MM.1S (cell line): Measurements from ENCODE around the gene VSIG10L2.
A peak's percentile ranks its signal among the peaks of the same experiment; 100 is the strongest.
"Not testable (repeated sequence)": the region's sequence is repeated elsewhere in the genome, so short reads cannot be mapped to it uniquely, and the experiment has no call there.

Experiments used
- DNase-seq: peaks from one replicate; pipeline ENCODE4 v3.0.0-alpha.2; 2015
- H2AFZ ChIP-seq: fragments of 300-600 bp; sonication (generic); 2 replicates; pipeline ENCODE4 v1.6.0; 2016; ENCODE audit warnings: antibody characterized with exemption, low read length
- H3F3A ChIP-seq: fragments of 300-600 bp; sonication (generic); 2 replicates; pipeline ENCODE4 v1.6.1; 2016; ENCODE audit warnings: mild to moderate bottlenecking, antibody characterized with exemption, low read length, moderate library complexity, mixed read lengths; ENCODE audit not compliant: insufficient read depth
- H3K27ac ChIP-seq: fragments of 300-600 bp; sonication (generic); 2 replicates; pipeline ENCODE4 v1.5.1; 2016; ENCODE audit warnings: mild to moderate bottlenecking, low read length
- H3K27me3 ChIP-seq: fragments of 300-600 bp; sonication (generic); replicated peaks from 2 replicates; pipeline ENCODE4 v1.6.0; 2016; ENCODE audit warnings: low read length; ENCODE audit not compliant: insufficient read depth
- H3K36me3 ChIP-seq: fragments of 300-600 bp; sonication (generic); replicated peaks from 2 replicates; pipeline ENCODE4 v1.6.1; 2016; ENCODE audit warnings: mild to moderate bottlenecking, low read length, mixed read lengths; ENCODE audit not compliant: insufficient read depth
- H3K4me1 ChIP-seq: fragments of 300-600 bp; sonication (generic); 2 replicates; pipeline ENCODE4 v1.6.1; 2016; ENCODE audit warnings: low read length, mixed read lengths
- H3K4me2 ChIP-seq: fragments of 300-600 bp; sonication (generic); 2 replicates; pipeline ENCODE4 v1.6.0; 2016; ENCODE audit warnings: low read depth, low read length
- H3K4me3 ChIP-seq: fragments of 300-600 bp; sonication (generic); 2 replicates; pipeline ENCODE4 v1.5.1; 2016; ENCODE audit warnings: low read length, mixed read lengths
- H3K79me2 ChIP-seq: fragments of 300-600 bp; sonication (generic); 2 replicates; pipeline ENCODE4 v1.6.1; 2016; ENCODE audit warnings: mixed run types, low read length, mixed read lengths
- H3K9ac ChIP-seq: fragments of 300-600 bp; sonication (generic); 2 replicates; pipeline ENCODE4 v1.6.1; 2016; ENCODE audit warnings: low read length, mixed read lengths
- H3K9me2 ChIP-seq: fragments of 300-600 bp; sonication (generic); replicated peaks from 2 replicates; pipeline ENCODE4 v1.6.1; 2016; ENCODE audit warnings: mild to moderate bottlenecking, low read length, mixed read lengths; ENCODE audit not compliant: insufficient read depth
- H3K9me3 ChIP-seq: fragments of 300-600 bp; sonication (generic); replicated peaks from 2 replicates; pipeline ENCODE4 v1.6.1; 2016; ENCODE audit warnings: mild to moderate bottlenecking, low read length, mixed read lengths; ENCODE audit not compliant: insufficient read depth
- H4K20me1 ChIP-seq: fragments of 300-600 bp; sonication (generic); 2 replicates; pipeline ENCODE4 v1.6.1; 2016; ENCODE audit warnings: mild to moderate bottlenecking, low read length, moderate library complexity, mixed read lengths; ENCODE audit not compliant: insufficient read depth
- EZH2 ChIP-seq: fragments of 300-600 bp; sonication (generic); optimal IDR thresholded peaks from 2 replicates; pipeline ENCODE3; 2017; ENCODE audit warnings: low read depth, mild to moderate bottlenecking, antibody characterized with exemption, low read length, mixed read lengths
- EZH2phosphoT487 ChIP-seq: fragments of 300-600 bp; sonication (generic); IDR thresholded peaks from 2 replicates; pipeline ENCODE4 v1.6.1; 2018; ENCODE audit warnings: antibody characterized with exemption, low read length
- TF ChIP-seq, protein P1 (sequence below): fragments of 300-600 bp; sonication (generic); IDR thresholded peaks from 2 replicates; pipeline ENCODE4 v1.5.1; 2016; ENCODE audit warnings: antibody characterized with exemption, low read length, mixed read lengths

VSIG10L2 gene

DNA sequence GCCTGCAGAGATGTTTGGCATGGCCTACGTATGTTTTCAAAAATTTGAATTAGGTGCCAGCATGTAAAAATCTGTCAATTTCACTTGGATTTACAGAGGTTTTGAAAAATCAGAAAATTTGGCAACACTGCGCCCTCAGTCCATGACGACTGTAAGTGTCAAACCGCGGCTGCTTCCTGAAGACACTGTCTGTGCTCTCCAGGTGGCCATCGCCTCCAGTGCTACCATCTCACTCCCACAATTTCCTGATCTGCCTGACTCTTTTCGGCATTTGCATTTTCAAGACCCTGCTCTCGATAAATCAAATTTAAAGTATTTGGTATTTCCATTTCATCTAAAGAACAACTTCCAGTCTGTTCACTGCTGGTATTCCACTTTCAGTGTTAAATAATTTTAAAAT lies 34.6 kb downstream of the VSIG10L2 start:
- H3K36me3 ChIP-seq, result peaks cover 4% of the 10 kb centered on the region; the same call in 1 of the 2 replicates
- H3K27ac ChIP-seq, result peak overlapping the region; percentile 84; the same call in 1 of the 2 replicates
- no peaks in the 10 kb centered on the region for H3K9me2 ChIP-seq
- H3K4me1 ChIP-seq, result peaks cover 31% of the 10 kb centered on the region
- peaks cover 24% of the 10 kb centered on the region for H3F3A ChIP-seq
- H3K9me3 ChIP-seq, result no peaks in the 10 kb centered on the region
- DNase-seq, result no peak
- no peaks in the 10 kb centered on the region for H3K79me2 ChIP-seq
- no peak overlapping the region for H3K4me3 ChIP-seq
- TF ChIP-seq EZH2, result no peak
- no peak for TF ChIP-seq EZH2phosphoT487
- H3K4me2 ChIP-seq, result no peak overlapping the region
- no peak overlapping the region for H3K9ac ChIP-seq
- H4K20me1 ChIP-seq, result no peaks in the 10 kb centered on the region
- no peaks in the 10 kb centered on the region for H3K27me3 ChIP-seq
- H2AFZ ChIP-seq, result no peak overlapping the region

DNA sequence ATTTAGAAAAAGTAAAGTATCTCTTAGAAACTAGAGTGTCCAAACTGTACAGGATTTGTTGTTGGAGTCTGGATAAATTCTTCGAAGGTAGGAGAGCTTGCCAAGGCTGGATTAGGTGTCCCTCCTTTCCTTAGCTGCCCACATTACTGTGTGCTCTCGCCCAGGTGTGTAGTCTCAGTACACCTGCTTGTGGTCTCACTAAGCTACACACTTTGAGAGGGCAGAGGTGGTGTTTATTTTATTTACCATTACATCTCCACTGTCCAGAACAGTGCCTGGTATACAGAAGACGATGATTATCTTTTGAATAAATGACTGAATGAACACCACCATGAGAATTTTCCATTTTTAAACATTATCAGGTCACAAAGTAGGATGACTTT lies 36.5 kb downstream of the VSIG10L2 start:
- Histone ChIP-seq H4K20me1 (no peaks in the 10 kb centered on the region), H3K4me3 (no peak overlapping the region; the same call in 1 of the 2 replicates), H3K36me3 (peaks cover 4% of the 10 kb centered on the region; the same call in 1 of the 2 replicates), H3K4me2 (peak overlapping the region; percentile 40; the same call in 1 of the 2 replicates), H3K9me3 (no peaks in the 10 kb centered on the region), H3K9ac (peak overlapping the region; percentile 32), H3K79me2 (no peaks in the 10 kb centered on the region), H3K4me1 (peaks cover 31% of the 10 kb centered on the region), H2AFZ (0 out of 2 replicates have a peak overlapping the region, but pooled peaks have one; percentile 11), H3K27ac (peak overlapping the region; percentile 84), H3K9me2 (no peaks in the 10 kb centered on the region), H3F3A (peaks cover 24% of the 10 kb centered on the region), H3K27me3 (no peaks in the 10 kb centered on the region)
- TF ChIP-seq EZH2phosphoT487, result no peak
- TF ChIP-seq, protein P1, sequence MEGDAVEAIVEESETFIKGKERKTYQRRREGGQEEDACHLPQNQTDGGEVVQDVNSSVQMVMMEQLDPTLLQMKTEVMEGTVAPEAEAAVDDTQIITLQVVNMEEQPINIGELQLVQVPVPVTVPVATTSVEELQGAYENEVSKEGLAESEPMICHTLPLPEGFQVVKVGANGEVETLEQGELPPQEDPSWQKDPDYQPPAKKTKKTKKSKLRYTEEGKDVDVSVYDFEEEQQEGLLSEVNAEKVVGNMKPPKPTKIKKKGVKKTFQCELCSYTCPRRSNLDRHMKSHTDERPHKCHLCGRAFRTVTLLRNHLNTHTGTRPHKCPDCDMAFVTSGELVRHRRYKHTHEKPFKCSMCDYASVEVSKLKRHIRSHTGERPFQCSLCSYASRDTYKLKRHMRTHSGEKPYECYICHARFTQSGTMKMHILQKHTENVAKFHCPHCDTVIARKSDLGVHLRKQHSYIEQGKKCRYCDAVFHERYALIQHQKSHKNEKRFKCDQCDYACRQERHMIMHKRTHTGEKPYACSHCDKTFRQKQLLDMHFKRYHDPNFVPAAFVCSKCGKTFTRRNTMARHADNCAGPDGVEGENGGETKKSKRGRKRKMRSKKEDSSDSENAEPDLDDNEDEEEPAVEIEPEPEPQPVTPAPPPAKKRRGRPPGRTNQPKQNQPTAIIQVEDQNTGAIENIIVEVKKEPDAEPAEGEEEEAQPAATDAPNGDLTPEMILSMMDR, result no peak
- no peak for TF ChIP-seq EZH2
- peak; percentile 72 for DNase-seq

DNA sequence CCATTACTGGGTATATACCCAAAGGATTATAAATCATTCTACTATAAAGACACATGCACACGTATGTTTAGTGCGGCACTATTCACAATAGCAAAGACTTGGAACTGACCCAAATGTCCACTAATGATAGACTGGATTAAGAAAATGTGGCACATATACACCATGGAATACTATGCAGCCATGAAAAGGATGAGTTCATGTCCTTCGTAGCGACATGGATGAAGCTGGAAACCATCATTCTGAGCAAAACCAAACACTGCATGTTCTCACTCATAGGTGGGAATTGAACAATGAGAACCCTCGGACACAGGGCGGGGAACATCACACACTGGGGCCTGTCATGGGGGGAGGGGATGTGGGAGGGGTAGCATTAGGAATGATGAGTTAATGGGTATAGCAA lies 40.1 kb downstream of the VSIG10L2 start:
- H3K36me3 ChIP-seq, H3K4me3 ChIP-seq, H4K20me1 ChIP-seq, H3K9me3 ChIP-seq, H3K4me2 ChIP-seq, DNase-seq, H3K9ac ChIP-seq, H3K27me3 ChIP-seq, H3K9me2 ChIP-seq, H3K79me2 ChIP-seq, H2AFZ ChIP-seq, H3K27ac ChIP-seq: not testable (repeated sequence)
- peaks cover 21% of the 10 kb centered on the region for H3F3A ChIP-seq
- H3K4me1 ChIP-seq, result peaks cover 24% of the 10 kb centered on the region

DNA sequence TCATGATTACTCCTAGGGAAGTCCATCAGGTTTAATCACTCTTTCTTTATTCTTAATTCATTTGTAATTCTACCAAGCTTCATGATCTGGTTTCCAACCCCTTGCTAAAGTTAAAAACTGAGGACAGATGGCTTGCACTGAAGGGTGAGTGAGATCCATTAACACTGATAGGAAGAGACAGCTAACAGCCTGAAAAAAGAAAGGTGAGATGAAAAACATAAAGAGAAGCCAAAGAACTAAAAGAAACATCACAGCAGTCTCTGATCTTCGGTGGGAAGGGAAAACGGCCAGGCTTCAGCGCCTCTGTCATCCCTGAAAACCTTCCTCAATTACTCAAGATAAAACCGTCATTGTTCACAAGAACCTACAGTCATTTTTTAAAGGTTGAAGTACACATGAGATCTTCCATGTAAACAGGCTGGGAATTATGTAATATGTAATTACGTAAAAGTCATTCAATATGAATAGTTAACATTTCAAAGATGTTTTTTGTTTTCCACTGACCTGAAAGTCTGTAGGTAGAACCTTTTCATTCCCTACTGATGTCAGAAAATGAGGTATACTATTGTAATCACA lies 41.3 kb downstream of the VSIG10L2 start:
- TF ChIP-seq EZH2, result no peak
- H4K20me1 ChIP-seq, result no peaks in the 10 kb centered on the region
- no peak overlapping the region for H3K4me3 ChIP-seq
- H3F3A ChIP-seq, result peaks cover 12% of the 10 kb centered on the region
- H3K9ac ChIP-seq, result no peak overlapping the region
- DNase-seq, result no peak
- no peaks in the 10 kb centered on the region for H3K9me3 ChIP-seq
- H3K4me1 ChIP-seq, result peaks cover 16% of the 10 kb centered on the region
- H3K4me2 ChIP-seq, result no peak overlapping the region
- H3K79me2 ChIP-seq, result no peaks in the 10 kb centered on the region
- H3K36me3 ChIP-seq, result no peaks in the 10 kb centered on the region; the same call in 1 of the 2 replicates
- no peaks in the 10 kb centered on the region for H3K9me2 ChIP-seq
- no peak overlapping the region for H3K27ac ChIP-seq
- no peaks in the 10 kb centered on the region for H3K27me3 ChIP-seq
- H2AFZ ChIP-seq, result no peak overlapping the region

DNA sequence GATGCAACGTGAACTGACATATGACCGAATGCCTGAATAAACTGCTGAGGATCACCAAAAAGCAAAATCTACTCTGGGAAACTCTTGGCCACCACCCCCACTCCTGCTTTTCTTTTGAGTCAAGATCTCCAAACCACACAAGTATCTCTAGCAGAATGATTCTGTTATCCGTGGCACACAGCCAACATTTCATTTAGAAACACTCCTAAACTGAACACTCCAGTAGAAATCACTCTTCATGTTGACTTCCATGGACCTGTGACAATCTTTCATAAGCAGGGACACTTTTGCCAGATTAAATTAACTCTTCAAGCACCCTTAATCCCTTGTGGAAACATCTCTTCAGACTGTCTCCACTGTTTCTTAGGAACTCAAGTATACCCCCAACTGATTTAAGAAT lies 44.4 kb downstream of the VSIG10L2 start:
- Histone ChIP-seq H3K4me2 (no peak overlapping the region), H3K9ac (no peak overlapping the region), H3F3A (no peaks in the 10 kb centered on the region), H3K4me3 (no peak overlapping the region), H4K20me1 (no peaks in the 10 kb centered on the region), H2AFZ (no peak overlapping the region), H3K27ac (no peak overlapping the region), H3K27me3 (no peaks in the 10 kb centered on the region), H3K9me2 (no peaks in the 10 kb centered on the region), H3K36me3 (no peaks in the 10 kb centered on the region), H3K4me1 (no peaks in the 10 kb centered on the region), H3K9me3 (no peaks in the 10 kb centered on the region), H3K79me2 (no peaks in the 10 kb centered on the region)
- TF ChIP-seq EZH2 (no peak), EZH2phosphoT487 (no peak)
- TF ChIP-seq, protein P1, result no peak
- DNase-seq, result no peak
